ENCODE data around the gene FAM227A. TPM values are rescaled to one million over a fixed set of nuclear protein-coding genes. Genes with fewer than 3 reads are reported as not detected.
"Not testable (repeated sequence)": the region's sequence is repeated elsewhere in the genome, so short reads cannot be mapped to it uniquely, and the experiment has no call there.

Gene FAM227A
- total RNA-seq, 1 experiment from 2014 or later: 0.79 TPM

GRCh38 chr22:38611559-38611958, 44.6 kb downstream of the FAM227A start:
- DNase-seq (ENCODE audit: low read depth): no peak

GRCh38 chr22:38610234-38610633, 46.0 kb downstream of the FAM227A start:
- DNase-seq (ENCODE audit: low read depth): no peak

- DNase-seq (ENCODE audit: low read depth): no peak
Observed at GRCh38 chr22:38608992-38609750, 47.0 kb downstream of the FAM227A start.

GRCh38 chr22:38607680-38608079, 48.5 kb downstream of the FAM227A start:
- no peak for DNase-seq (ENCODE audit: low read depth)

- no peak for DNase-seq (ENCODE audit: low read depth)
Observed at GRCh38 chr22:38602166-38602565, 54.0 kb downstream of the FAM227A start.

- DNase-seq (ENCODE audit: low read depth): no peak
Observed at GRCh38 chr22:38601221-38601764, 54.9 kb downstream of the FAM227A start.

- DNase-seq (ENCODE audit: low read depth): no peak
Observed at GRCh38 chr22:38599466-38599865, 56.7 kb downstream of the FAM227A start.

- not testable (repeated sequence) for DNase-seq (ENCODE audit: low read depth)
Observed at GRCh38 chr22:38582923-38583322, 73.3 kb downstream of the FAM227A start.

- DNase-seq (ENCODE audit: low read depth): no peak
Observed at GRCh38 chr22:38578505-38578904, 77.7 kb downstream of the FAM227A start.

- peak; percentile 51 for DNase-seq (ENCODE audit: low read depth)
Observed at GRCh38 chr22:38572065-38572464, 84.1 kb downstream of the FAM227A start.

GRCh38 chr22:38570779-38571364, 85.3 kb downstream of the FAM227A start:
- DNase-seq (ENCODE audit: low read depth): peak; percentile 31

- peak; percentile 58 for DNase-seq (ENCODE audit: low read depth)
Observed at GRCh38 chr22:38569972-38570778, 86.0 kb downstream of the FAM227A start, which contains the start of gene DMC1. DMC1 (minus strand) TSS chr22:38570183; CDS start chr22:38568256, 1,927 bp downstream.

- DNase-seq (ENCODE audit: low read depth): no peak
Observed at GRCh38 chr22:38569181-38569971, 86.8 kb downstream of the FAM227A start.

- no peak for DNase-seq (ENCODE audit: low read depth)
Observed at GRCh38 chr22:38567531-38568285, 88.5 kb downstream of the FAM227A start.

GRCh38 chr22:38566726-38567504, 89.3 kb downstream of the FAM227A start:
- no peak for DNase-seq (ENCODE audit: low read depth)

- DNase-seq (ENCODE audit: low read depth): no peak
Observed at GRCh38 chr22:38565441-38565840, 90.8 kb downstream of the FAM227A start.

- no peak for DNase-seq (ENCODE audit: low read depth)
Observed at GRCh38 chr22:38564669-38565068, 91.5 kb downstream of the FAM227A start.

- DNase-seq (ENCODE audit: low read depth): no peak
Observed at GRCh38 chr22:38554281-38554680, 101.9 kb downstream of the FAM227A start.

- DNase-seq (ENCODE audit: low read depth): no peak
Observed at GRCh38 chr22:38549101-38549894, 106.9 kb downstream of the FAM227A start.

Measured in M059J (cell line).